ENCODE measurements around the gene NUS1. TPM values are rescaled to one million over a fixed set of nuclear protein-coding genes. Genes with fewer than 3 reads are reported as not detected.

NUS1 gene
- total and polyA plus RNA-seq, 2 of the 13 experiments (the other 11 are each of a cell fraction or from before 2014, with no cell fraction given): 18.3 to 18.6 TPM

Other genes with a start within 250 kb of the NUS1 start
- gene ROS1, start 249.5 kb upstream of the NUS1 start, total RNA-seq (2016; rRNA removed; fragmentation: Illumina TruSeq; extraction: Trizol): not detected in 2 replicates
- gene ROS1, start 249.5 kb upstream of the NUS1 start, polyA plus RNA-seq (2011; rRNA removed): not detected in 2 replicates
- gene DCBLD1, start 192.8 kb upstream of the NUS1 start, total RNA-seq (2016; rRNA removed; fragmentation: Illumina TruSeq; extraction: Trizol): 26.0 and 41.5 TPM in 2 replicates
- 17.5 and 23.2 TPM in 2 replicates for gene DCBLD1, start 192.8 kb upstream of the NUS1 start, polyA plus RNA-seq (2011; rRNA removed)
- gene GOPC, start 73.0 kb upstream of the NUS1 start, total RNA-seq (2016; rRNA removed; fragmentation: Illumina TruSeq; extraction: Trizol): 41.5 and 54.3 TPM in 2 replicates
- gene GOPC, start 73.0 kb upstream of the NUS1 start, polyA plus RNA-seq (2011; rRNA removed): 18.6 and 20.9 TPM in 2 replicates
- gene SLC35F1, start 231.8 kb downstream of the NUS1 start, total RNA-seq (2016; rRNA removed; fragmentation: Illumina TruSeq; extraction: Trizol): not detected in 2 replicates
- 0.01 TPM in 1 of 2 replicates, not detected in the other for gene SLC35F1, start 231.8 kb downstream of the NUS1 start, polyA plus RNA-seq (2011; rRNA removed)

Measured in HepG2 (cell line).